AG08396 (cell line): Measurements from ENCODE around the gene UXT.

Source experiments
- DNase-seq: peaks from one replicate; pipeline ENCODE4 v3.0.0; 2012; ENCODE audit warnings: low spot score, mixed read lengths

UXT gene

DNA sequence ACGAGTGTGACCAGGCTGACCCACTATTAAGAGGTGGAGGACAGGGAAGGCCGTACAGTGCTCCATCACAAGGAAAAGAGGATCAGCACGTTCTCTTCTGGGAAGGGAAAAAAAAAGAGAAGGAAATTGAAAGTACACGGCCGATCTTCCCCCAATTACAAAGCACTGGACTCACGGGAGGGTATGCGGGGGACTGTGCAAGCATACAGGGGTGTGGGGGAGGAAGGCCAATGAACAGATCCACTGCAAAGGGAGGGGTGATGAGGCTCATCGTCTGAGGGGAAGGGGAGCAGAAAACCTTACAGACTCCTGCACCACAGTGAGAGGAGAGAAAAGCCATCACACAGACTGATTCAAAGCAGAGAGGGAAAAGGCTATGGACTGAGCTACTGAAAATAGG lies 9.7 kb downstream of the UXT start:
- DNase-seq = no peak

DNA sequence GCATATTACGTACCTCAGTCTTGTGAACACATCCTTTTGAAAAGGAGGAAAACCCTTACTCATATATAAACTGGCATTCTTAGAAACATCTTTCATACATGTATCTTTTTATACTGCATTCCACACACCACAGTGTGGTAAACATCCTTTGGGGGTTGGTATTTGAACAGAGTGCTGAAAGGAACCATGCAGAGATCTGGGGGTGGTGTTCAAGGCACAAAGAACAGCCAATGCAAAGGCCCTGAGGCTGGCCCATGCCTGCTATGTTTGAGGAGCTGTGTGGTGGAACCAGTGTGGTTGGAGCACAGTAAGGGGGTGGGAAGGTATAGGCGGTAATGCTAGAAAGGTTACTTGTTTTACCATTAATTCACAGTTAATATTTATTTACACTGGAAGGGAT lies 10.6 kb downstream of the UXT start:
- no peak for DNase-seq

DNA sequence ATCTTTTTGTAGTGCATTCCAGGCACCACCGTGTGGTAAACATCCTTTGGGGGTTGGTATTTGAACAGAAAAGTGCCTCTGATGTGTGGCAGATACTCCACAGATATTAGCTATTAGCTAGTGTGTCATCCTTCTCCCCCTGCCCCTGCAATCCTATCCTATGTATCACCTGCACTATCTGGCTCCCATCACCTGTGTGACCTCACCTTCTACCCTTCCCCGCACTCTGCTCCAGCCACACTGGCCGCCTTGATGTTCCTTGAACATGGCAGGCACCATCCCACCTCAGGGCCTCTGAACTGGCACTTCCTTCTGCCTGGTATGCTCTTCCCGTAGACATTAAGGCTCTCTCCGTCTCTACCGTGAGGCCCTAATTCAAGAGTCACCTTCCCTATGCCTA lies 12.3 kb downstream of the UXT start:
- no peak for DNase-seq

DNA sequence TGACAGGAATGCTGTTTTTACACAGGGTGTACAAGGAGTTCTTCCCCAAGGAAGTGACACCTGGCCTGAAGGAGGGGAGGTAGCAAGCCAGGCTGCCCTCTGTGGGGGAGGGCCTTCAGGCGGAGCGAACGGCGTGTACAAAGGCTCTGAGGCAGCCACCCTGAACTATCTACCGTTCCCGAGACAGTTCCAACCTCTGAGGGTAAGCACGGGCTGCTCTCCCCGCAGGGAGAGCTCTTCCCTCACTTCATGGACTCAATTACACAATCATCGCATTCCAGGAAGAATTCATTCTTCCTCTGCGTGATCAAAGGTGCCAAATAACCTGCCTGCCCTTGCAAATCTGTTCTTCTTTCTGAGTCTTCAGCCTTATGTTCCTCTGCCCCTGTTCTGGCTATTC lies 13.4 kb downstream of the UXT start:
- DNase-seq = no peak

DNA sequence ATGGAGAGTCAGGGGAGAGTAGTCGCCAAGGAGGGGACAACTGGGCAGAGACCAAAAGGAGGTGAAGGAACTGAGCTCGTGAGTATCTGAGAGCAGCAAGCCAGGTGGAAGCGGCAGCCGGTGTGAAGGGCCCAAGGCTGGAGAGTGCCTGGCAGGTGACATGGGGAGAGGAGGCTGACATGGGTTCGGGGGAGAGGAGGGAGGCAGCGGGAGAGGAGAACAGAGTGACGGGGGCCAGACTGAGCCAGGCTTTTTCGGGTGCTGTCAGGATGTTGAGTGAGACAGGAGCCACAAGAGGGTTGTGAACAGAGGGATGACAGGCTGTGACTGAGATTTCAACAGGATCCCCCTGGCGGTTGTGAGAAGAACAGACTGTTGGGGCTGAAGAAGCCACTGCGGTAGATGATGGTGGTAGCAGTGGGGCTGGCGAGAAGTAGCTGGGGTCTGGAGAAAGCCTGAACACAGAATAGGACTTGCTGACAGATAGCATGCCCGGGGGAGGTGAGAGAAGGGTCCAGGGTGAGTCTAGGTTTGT lies 14.4 kb downstream of the UXT start:
- DNase-seq = peak; percentile 71

DNA sequence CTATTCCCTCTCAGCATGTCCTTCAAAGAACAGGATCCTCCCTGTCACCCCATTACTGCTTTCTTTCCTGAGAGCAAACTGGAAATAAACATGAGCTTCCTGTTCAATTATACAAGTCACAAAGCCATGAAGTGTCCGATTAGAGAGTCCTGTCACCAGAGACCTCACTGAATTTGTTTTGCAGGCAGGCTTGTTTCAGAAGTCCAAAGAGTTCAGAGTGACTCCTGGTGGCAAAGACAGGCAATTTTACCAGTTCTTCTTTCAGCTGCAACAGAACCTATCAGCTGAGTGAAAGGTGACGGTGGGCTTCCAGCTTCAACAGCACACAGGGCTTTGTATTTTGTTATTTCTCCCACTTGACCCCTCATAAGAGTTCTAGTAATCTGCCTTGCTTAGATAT lies 15.1 kb downstream of the UXT start:
- peak; percentile 59 for DNase-seq

DNA sequence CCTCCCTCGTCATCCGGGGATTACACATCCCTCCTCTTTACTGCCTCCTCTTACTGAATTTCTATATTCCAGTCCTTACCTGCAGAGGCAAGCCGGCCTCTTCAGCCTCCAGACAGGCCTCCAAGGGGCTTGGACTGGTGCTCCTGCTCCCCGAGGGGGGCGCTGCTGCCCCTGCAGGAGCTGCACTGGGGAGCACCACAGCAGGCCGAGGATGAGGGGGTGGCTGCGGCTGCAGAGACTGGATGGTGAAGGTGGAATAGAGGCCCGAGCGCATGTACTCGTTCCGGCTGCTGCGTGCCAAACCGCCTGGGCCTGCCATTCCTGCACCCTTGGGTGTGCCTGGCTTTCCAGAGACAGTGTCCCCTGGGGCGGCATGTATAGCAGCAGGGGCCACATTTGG lies 20.2 kb downstream of the UXT start:
- no peak for DNase-seq

DNA sequence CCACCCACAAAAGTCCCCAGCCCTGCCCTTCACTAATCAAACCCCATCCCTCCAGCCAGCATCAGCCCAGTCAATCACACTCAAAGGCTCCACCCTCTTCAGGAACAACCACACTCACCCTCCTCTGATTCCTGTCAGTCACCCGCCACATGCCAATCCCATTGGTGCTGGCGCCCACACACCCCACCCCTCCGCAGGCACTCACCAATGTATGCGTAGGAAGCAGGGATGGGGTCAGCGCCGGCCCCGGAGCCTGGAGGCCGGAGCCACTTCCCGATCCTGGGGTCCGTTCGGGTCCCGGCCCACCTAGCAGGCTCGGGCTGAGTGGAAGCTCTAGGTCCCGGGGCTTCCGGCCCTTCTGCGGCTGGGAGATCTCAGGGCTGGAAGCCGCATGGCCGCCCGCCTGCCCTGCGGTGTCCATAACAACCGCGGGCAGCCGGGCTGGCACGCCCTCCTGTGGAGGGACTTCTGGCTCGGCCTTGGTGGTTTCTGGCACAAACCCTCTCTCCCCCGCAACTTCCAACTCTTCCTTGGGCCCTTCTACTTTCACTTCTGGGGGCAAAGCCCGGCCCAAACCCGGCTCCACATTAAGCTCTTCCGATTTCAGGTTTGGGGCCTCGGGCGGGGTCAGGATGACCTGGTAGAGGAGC lies 21.3 kb downstream of the UXT start:
- no peak for DNase-seq

DNA sequence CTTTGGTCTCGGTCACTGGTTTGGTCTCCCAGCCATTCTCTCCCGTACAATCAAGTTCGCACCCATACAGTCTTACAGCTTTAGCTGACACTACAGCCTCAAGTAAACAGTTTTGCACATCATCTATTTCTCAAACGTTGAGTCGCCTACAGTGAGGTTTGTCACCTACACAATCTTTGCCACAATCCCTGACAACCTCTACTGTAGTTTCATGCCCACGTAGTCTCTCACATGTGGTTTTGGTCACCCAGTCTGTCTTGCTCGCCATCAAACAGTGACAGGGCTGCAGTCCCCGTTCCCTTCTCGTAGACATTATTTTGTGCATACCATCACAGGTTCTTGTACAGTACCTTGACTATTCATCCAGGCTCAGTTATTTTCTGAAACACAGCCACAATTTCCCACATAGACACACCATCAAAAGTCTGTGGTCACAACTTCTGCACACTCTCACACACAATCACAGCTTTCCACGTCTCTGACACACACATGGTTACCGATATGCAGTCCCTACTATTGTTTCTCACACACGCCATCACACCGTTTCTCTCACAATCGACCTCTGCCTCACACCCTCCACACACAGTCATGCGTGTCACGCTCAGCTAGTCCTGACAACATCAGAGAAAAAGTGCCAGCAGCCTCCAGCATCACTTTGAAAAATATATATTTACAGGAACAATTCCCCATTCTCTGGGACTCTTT lies 24.0 kb downstream of the UXT start:
- no peak for DNase-seq

DNA sequence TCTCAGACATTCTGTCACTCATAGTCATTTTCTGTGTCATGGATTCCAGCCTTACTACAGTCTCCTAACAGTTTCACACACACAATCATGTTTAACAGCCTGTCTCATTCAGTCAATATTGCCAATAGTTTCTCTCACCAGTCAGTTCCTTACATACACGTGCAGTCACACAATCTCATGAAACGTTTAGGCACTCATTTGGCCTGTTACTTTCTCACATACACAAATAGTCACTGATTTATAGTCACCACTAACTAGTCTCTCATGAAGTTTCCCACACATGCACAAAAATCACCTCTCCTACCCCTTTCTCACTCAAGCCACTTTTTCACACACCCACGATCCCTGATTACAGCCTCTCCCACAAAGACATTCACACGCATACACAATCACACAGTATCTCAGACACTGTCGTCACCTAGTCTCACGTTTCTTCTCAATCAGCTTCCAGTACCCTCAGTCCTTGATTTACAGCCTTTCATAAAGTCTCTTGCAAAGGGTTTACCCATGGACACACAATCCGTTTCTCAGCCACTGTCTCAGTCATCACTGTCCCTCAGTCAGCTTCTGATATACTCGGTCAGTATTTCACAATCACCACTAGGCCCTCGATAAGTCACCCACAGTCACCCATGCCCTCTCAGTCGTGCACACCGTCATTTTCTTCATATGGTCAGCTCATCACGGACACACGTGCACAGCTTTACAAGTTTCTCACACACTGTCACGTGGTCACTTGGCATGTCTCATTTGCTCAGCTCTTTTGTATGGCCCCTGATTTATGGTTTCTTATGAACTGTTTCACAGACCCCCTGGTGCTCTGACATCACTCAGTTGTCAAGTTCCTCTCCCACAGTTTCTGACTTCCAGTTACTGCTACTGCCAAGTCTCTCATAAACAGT lies 25.0 kb downstream of the UXT start:
- no peak for DNase-seq

DNA sequence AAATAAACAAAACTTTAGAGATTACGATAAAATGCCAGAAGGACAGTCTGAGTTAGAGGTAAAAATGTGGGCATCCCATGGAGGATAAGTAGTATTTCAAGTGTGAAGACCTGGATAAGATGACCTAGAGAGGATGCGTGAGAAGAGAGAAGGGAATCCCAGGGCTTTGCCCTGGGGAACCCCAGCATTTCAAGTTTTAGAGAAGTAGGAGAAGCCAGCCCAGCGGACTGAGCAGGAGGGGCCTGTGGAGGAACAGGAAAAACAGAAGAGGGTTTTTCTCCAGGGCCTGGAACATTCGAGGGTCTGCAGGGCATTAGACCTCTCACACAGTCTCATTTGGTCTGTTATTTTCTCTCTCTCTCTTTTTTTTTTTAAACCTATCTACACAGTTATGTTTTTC lies 26.3 kb downstream of the UXT start:
- DNase-seq = no peak

DNA sequence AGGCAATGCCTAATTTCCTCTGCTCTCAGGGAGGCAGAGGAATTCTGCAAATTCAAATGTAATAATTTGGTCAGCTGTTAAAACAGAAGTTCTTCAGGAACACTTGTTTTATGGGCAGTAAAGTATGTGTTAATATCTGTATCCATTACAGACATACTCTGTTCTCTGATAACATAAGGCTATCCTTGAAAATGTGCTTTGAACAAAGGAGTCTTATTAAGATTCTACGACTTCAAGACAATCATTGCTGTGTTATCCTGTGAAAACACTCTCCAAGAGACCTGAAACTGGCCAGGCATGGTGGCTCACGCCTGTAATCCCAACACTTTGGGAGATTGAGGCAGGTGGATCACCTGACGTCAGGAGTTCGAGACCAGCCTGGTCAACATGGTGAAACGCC lies 27.3 kb downstream of the UXT start:
- DNase-seq = no peak

DNA sequence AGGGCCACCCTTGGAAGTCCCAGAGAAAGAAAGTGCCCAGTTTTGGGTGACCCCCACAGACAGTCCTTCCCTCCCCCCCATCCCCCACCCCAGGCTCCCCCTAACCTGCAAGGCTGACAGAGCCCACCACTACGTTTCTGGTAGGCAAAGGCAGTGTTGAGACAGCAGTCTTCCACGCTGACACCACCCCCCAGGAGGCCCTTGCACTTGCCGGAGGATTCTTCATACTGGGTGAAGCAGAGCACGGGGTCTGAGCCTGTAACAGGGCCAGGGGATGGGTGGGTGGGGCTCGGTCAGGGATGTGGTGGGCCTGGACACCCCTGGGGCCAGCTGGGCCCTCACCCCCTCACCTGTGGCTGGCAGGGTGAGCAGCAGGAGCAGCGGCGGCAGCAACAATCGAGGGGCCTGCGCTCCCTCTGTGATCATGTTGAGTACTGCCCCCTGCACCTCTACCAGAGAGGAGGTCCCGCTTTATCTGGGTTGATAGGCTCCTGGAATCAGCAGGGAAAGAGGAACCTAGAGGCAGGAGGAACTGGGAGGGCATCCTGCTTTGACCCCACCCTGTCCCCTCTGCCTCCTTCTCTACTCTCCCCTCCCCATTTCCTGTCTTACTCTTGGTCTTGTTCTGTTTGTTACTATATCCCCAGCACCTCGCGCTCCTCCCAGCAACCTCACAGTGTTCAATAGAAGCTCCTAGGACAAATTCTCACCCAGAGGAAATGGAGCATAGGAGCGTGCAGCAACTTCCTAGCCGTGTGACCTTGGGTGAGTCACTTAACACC lies 29.4 kb downstream of the UXT start, which contains the start of gene CFP:
Gene CFP, minus strand, starts transcription at position 512 of the 782 bp plus-strand sequence. Its CDS starts 86 bp downstream, at position 426.
- DNase-seq = no peak

DNA sequence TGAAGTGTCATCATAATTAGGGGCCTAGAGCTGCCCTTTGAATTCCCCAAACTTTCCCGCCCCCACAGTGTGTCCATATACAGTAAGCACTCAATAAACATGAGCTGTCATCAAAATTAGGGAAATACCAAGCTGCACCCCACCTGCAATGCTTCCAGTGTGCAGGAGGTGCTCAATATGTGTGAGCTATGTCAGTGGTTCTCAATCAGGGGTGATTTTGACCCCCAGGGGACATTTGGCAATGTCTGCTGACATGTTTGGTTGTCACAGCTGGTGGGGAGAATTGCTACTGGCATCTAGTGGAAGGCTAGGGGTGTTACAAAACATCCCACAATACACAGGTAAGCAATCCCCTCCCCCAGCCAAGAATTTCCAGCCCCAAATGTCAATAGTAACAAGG lies 30.0 kb downstream of the UXT start:
- DNase-seq = no peak

DNA sequence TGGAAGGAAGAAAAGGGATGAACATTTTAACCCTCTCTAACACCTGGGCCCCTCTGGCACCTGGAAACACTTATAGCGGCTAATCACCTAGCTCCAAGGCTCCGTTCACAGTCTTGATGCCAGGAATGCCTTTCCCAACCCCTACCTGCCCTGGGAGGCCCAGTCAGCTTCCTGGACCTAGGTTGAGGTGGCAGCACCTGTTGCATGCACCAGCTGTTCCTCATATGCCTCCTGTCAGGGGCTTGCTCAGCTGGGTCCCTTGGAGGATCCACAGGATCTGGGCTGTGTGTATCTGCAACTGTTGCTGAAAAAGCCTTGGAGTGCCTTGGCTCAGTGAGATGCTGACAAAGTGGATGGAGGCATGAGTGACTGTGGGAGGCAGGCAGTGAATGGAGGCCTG lies 33.6 kb downstream of the UXT start:
- no peak for DNase-seq

DNA sequence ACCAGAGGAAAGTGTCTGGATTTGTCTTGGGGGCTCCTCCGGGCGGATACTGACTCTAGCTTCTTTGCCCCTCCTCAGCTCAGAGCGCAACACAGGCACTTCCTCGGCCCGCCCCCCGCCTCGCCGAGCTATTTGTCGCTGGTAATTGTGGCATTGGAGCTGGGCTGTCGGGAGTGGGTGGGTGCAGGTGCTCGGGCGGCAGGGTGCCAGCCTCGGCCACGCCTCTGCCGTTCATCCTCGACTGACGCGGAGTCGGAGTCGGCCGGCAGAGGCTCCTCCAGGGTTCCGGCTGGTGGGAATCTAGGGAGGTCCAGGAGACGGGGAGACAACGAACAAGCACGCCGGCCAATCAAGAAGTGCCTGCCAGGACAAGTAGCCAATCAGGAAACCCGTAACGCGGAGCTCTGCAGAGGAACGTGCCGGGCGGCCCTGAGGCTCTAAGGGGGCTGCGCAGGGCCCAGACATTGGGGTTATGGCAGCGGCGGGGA lies 35.4 kb downstream of the UXT start:
- peak; percentile 89 for DNase-seq

DNA sequence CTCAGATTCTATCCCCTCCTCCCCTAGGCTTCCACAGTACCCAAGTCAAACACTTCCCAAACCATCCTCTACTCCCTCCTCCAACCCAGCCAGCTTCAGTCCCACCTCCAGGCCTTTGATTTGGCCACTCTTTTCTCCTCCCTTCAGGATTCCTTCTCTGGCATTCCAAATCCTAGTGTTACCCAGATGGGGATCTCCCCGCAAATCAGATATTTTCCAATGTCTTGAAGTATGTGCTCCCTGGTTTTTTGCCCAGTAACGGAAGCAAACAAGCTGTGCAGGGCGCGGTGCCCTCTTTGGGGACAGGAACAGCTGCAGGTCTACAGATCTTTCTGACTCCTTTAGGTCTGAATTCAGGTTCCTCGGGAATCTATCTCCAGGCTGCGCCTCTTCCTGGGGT lies 37.1 kb downstream of the UXT start:
- DNase-seq = no peak

DNA sequence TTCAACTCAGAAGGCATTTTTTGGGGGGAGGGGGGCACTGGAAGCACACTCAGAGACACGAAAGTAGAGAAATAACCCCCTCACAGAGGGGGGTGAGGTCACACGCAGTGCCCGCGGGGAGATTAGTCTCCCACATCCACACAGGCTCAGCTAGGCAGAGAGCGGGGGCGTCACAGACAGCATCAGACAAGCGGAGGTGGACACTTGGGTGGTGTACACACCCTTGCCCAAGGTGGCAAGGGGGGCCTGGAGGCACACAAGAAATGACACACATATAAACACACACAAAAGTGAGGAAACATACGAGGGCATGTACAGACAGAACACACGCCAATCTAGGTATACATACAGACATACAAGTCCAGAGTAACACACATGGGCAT lies 38.7 kb downstream of the UXT start:
- no peak for DNase-seq

DNA sequence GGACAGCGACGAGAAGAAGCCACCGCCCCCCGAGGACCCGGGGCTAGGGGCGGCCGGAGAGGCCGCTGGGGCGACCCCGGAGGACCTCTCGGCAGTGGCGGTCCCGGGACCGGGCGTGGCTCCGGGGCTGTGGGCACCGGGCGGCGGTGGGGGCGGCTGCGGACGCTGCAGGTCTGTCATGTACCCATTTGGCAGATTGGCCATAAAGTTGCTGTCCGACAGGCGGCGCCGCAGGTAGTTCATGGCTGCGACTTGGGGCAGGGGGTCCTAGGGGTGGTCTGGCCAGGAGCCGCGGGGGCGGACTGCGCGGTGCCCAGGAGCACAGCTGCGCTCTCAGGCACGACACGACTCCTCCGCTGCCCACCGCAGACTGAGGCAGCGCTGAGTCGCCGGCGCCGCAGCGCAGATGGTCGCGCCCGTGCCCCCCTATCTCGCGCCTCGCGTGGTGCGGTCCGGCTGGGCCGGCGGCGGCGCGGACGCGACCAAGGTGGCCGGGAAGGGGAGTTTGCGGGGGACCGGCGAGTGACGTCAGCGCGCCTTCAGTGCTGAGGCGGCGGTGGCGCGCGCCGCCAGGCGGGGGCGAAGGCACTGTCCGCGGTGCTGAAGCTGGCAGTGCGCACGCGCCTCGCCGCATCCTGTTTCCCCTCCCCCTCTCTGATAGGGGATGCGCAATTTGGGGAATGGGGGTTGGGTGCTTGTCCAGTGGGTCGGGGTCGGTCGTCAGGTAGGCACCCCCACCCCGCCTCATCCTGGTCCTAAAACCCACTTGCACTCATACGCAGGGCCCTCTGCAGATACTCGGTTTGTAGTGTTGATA lies 39.3 kb downstream of the UXT start, which contains the start of gene SYN1:
Gene SYN1, minus strand, starts transcription at position 372 of the 817 bp plus-strand sequence. Its CDS starts 129 bp downstream, at position 243.
- DNase-seq = peak; percentile 95

DNA sequence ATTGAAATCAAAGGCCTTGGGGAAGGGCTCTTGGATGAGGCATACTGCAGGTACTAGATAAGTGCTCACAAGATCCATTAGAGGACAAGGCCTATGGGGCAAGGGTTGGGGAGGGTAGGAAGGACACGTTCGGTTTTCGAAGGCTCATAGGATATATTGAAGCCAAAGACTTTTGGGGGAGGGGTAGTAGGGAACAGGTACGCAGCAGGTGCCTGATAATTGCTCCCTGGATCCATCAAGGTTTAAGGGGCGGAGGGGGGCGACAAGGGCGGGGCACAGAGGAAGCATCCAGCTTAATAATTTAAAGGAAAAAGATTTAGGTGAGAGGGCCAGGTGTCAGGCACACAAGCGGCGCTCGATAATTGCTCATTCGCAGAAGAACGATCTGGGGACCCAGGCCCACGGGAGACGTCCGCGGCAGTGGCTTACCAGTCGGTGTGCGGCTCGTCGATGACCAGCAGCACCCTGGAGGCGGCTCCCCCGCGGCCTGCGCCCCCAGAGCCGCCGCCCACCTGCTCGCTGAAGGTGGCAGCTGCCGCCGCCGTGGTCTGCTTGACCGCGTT lies 40.0 kb downstream of the UXT start:
- DNase-seq = no peak
